PC-9 (cell line): Measurements from ENCODE around the gene PIGP. TPM values are rescaled to one million over a fixed set of nuclear protein-coding genes. Genes with fewer than 3 reads are reported as not detected.
"Not testable (repeated sequence)": the region's sequence is repeated elsewhere in the genome, so short reads cannot be mapped to it uniquely, and the experiment has no call there.

Experiments used
- BruUV-seq: library from RNA; stranded (reverse); fragments of 400-500 nt; replicated peaks from 2 replicates; lab custom pipeline; 2021; lab: Mats Ljungman, UMichigan
- CTCF ChIA-PET: fragments of 300-600 bp; sonication (Branson Sonifier 250); formaldehyde crosslinking; loops from one replicate; lab custom pipeline; 2022; ENCODE audit warnings: antibody characterized with exemption; lab: Charles Lee
- POLR2A ChIA-PET: fragments of 300-600 bp; sonication (Branson Sonifier 250); formaldehyde crosslinking; loops from one replicate; lab custom pipeline; 2022; ENCODE audit warnings: antibody characterized with exemption; ENCODE audit not compliant: unreplicated experiment; lab: Charles Lee
- DNase-seq, 2 experiments: peaks; one replicate each; pipeline versions ENCODE4 v3.0.0 to v3.0.0-alpha.2; 2015 to 2022; ENCODE audit warnings: mixed read lengths in 1 of 2
- H2AFZ ChIP-seq: fragments of 200-600 bp; sonication (generic); 2 replicates; pipeline ENCODE4 v1.8.1; 2017; ENCODE audit warnings: antibody characterized with exemption
- H3F3A ChIP-seq: fragments of 200-600 bp; sonication (generic); 2 replicates; pipeline ENCODE4 v1.8.1; 2017; ENCODE audit warnings: antibody characterized with exemption, mild to moderate bottlenecking, low read depth; ENCODE audit not compliant: insufficient read depth
- H3K27ac ChIP-seq: fragments of 200-600 bp; sonication (generic); 2 replicates; pipeline ENCODE4 v1.6.1; 2016; ENCODE audit warnings: mixed run types
- H3K27me3 ChIP-seq: fragments of 200-600 bp; sonication (generic); 2 replicates; pipeline ENCODE4 v1.6.1; 2016; ENCODE audit warnings: low read depth, mixed run types; ENCODE audit not compliant: insufficient read depth
- H3K36me3 ChIP-seq: fragments of 200-600 bp; sonication (generic); 2 replicates; pipeline ENCODE4 v1.6.1; 2016; ENCODE audit warnings: low read depth, mixed run types
- H3K4me1 ChIP-seq: fragments of 200-600 bp; sonication (generic); replicated peaks from 2 replicates; pipeline ENCODE4 v1.6.1; 2016; ENCODE audit warnings: mixed run types; ENCODE audit not compliant: insufficient read depth
- H3K4me2 ChIP-seq: fragments of 200-600 bp; sonication (generic); 2 replicates; pipeline ENCODE4 v1.6.1; 2017; ENCODE audit warnings: mixed run types
- H3K4me3 ChIP-seq: fragments of 200-600 bp; sonication (generic); 2 replicates; pipeline ENCODE4 v1.6.1; 2016; ENCODE audit warnings: mixed run types
- H3K79me2 ChIP-seq: fragments of 200-600 bp; sonication (generic); 2 replicates; pipeline ENCODE4 v1.6.1; 2017; ENCODE audit warnings: low read depth, mixed run types
- H3K9me2 ChIP-seq: fragments of 200-600 bp; sonication (generic); 2 replicates; pipeline ENCODE4 v1.8.1; 2017; ENCODE audit warnings: mild to moderate bottlenecking; ENCODE audit not compliant: insufficient read depth
- H3K9me3 ChIP-seq: fragments of 200-600 bp; sonication (generic); 2 replicates; pipeline ENCODE4 v1.8.1; 2016; ENCODE audit warnings: low read depth; ENCODE audit not compliant: insufficient read depth
- H4K20me1 ChIP-seq: fragments of 200-600 bp; sonication (generic); 2 replicates; pipeline ENCODE4 v1.8.1; 2017; ENCODE audit not compliant: insufficient read depth
- EZH2 ChIP-seq: fragments of 200-600 bp; sonication (generic); IDR thresholded peaks from 2 replicates; pipeline ENCODE4 v1.8.0; 2017; ENCODE audit warnings: antibody characterized with exemption, low read depth
- intact Hi-C: fragments of 100-400 bp; cut with micrococcal nuclease; formaldehyde crosslinking; loops from one replicate; pipeline ENCODE4 v1.10.0; 2022; ENCODE audit not compliant: unreplicated experiment
- total RNA-seq: library from RNA; stranded (reverse); gene quantifications from 2 replicates; pipeline ENCODE4 v1.2.3, GENCODE V29; 2021
- TF ChIP-seq, protein P1 (sequence below): fragments of 200-600 bp; sonication (generic); conservative IDR thresholded peaks from 2 replicates; pipeline ENCODE4 v1.6.1; 2017; ENCODE audit warnings: mixed run types, antibody characterized with exemption, mild to moderate bottlenecking, moderate library complexity

The PIGP gene
- total RNA-seq, 1 experiment from 2014 or later, result 20.9 TPM

DNA sequence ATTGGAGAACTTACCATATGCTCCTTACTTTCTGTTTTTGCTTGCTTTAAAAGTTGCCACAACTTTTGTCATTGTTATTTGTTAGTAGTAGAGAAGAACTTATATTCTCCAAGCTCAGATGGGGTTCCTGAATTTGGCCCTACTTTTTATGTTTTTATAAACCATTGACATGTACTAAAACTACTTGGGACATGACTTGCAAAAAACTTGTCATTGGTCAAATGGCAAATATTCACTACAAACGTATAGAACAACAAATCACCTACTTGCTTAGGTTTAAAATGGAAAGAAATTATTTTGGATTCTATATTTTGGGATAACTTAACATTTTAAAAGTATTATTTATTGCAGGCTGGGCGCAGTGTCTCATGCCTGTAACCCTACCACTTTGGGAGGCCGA is 32.7 kb downstream of the PIGP start:
- H3K4me3 ChIP-seq, result no peak overlapping the region
- CTCF ChIA-PET, result no interaction called here
- H4K20me1 ChIP-seq, result no peaks in the 10 kb centered on the region
- no peaks in the 10 kb centered on the region for H3K27me3 ChIP-seq
- no peaks in the 10 kb centered on the region for H3K4me1 ChIP-seq
- TF ChIP-seq, protein P1, sequence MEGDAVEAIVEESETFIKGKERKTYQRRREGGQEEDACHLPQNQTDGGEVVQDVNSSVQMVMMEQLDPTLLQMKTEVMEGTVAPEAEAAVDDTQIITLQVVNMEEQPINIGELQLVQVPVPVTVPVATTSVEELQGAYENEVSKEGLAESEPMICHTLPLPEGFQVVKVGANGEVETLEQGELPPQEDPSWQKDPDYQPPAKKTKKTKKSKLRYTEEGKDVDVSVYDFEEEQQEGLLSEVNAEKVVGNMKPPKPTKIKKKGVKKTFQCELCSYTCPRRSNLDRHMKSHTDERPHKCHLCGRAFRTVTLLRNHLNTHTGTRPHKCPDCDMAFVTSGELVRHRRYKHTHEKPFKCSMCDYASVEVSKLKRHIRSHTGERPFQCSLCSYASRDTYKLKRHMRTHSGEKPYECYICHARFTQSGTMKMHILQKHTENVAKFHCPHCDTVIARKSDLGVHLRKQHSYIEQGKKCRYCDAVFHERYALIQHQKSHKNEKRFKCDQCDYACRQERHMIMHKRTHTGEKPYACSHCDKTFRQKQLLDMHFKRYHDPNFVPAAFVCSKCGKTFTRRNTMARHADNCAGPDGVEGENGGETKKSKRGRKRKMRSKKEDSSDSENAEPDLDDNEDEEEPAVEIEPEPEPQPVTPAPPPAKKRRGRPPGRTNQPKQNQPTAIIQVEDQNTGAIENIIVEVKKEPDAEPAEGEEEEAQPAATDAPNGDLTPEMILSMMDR, result no peak
- no peak for TF ChIP-seq EZH2
- no peaks in the 10 kb centered on the region for H3K36me3 ChIP-seq
- no peak overlapping the region for H3K27ac ChIP-seq
- POLR2A ChIA-PET, result no interaction called here
- no peaks in the 10 kb centered on the region for H3K9me3 ChIP-seq
- intact Hi-C loops, result no loop called here
- no peaks in the 10 kb centered on the region for H3K9me2 ChIP-seq
- no peak overlapping the region for H3K4me2 ChIP-seq
- DNase-seq, result no peak
- no peak overlapping the region for H2AFZ ChIP-seq
- BruUV-seq, result no TSS peak
- H3K79me2 ChIP-seq, result no peaks in the 10 kb centered on the region
- H3F3A ChIP-seq, result no peaks in the 10 kb centered on the region

GRCh38 chr21:37039411-37040075 is 33.3 kb downstream of the PIGP start:
- Histone ChIP-seq H3K36me3 (no peaks in the 10 kb centered on the region), H4K20me1 (no peaks in the 10 kb centered on the region), H3K4me3 (no peak overlapping the region), H3K9me2 (no peaks in the 10 kb centered on the region), H3K4me1 (no peaks in the 10 kb centered on the region), H3K79me2 (no peaks in the 10 kb centered on the region), H3F3A (no peaks in the 10 kb centered on the region), H3K27ac (no peak overlapping the region), H2AFZ (no peak overlapping the region), H3K9me3 (no peaks in the 10 kb centered on the region), H3K27me3 (no peaks in the 10 kb centered on the region), H3K4me2 (no peak overlapping the region)
- POLR2A ChIA-PET, result no interaction called here
- DNase-seq, result no peak
- TF ChIP-seq, protein P1, result no peak
- TF ChIP-seq EZH2, result no peak
- no TSS peak for BruUV-seq
- CTCF ChIA-PET, result no interaction called here
- intact Hi-C loops, result no loop called here

GRCh38 chr21:37036177-37036576 is 36.7 kb downstream of the PIGP start:
- ChIA-PET POLR2A (no interaction called here), CTCF (no interaction called here)
- no peak overlapping the region for H3K4me2 ChIP-seq
- no peak overlapping the region for H3K4me3 ChIP-seq
- H3K27ac ChIP-seq, result no peak overlapping the region
- H2AFZ ChIP-seq, result no peak overlapping the region
- peaks cover 7% of the 10 kb centered on the region; the same call in 1 of the 2 replicates for H3F3A ChIP-seq
- H3K27me3 ChIP-seq, result no peaks in the 10 kb centered on the region
- H3K9me2 ChIP-seq, result no peaks in the 10 kb centered on the region
- no TSS peak for BruUV-seq
- DNase-seq, result no peak
- intact Hi-C loops, result no loop called here
- H3K79me2 ChIP-seq, result no peaks in the 10 kb centered on the region
- no peaks in the 10 kb centered on the region for H4K20me1 ChIP-seq
- 0 out of 2 replicates have a peak, but pooled peaks cover 4% of the 10 kb centered on the region for H3K4me1 ChIP-seq
- no peaks in the 10 kb centered on the region for H3K9me3 ChIP-seq
- no peak for TF ChIP-seq EZH2
- TF ChIP-seq, protein P1, result no peak
- no peaks in the 10 kb centered on the region for H3K36me3 ChIP-seq

- H3K27me3 ChIP-seq, H3K4me1 ChIP-seq, H3K9me2 ChIP-seq, H4K20me1 ChIP-seq, DNase-seq, H3K27ac ChIP-seq, H3K4me3 ChIP-seq, intact Hi-C loops, H3K4me2 ChIP-seq, H3F3A ChIP-seq, CTCF ChIA-PET, H3K36me3 ChIP-seq, H3K79me2 ChIP-seq, H3K9me3 ChIP-seq, H2AFZ ChIP-seq, BruUV-seq: not testable (repeated sequence)
- POLR2A ChIA-PET, result interaction anchor here (0.6 kb wide), 1 partner anchor 625 kb away, joined by 3 read pairs; no protein-coding TSS in a partner anchor
These were observed 38.5 kb downstream of the PIGP start for GRCh38 chr21:37034394-37034793.
